Measurements from ENCODE around the gene GRIK2.

DNA sequence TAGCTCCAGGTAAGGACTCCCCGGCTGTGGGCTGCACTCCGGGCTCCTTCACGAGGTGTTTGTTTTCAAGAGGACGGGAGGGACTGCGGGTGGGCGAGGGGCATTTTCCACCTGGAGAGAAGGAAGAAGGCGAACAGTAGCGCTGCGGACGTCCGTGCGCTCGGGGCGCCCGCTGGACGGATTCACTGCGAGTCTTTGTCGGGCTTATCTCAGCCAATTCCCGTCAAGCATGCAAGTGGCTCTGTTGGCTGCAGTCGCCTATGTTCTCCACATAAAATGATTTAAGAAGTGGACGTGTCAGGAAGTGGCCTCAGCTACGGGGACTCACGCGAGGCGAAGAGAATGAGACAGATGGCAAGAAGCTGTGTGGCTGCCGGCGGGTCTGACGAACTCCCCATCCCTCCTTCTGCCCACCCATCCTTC is 332 bp downstream of the GRIK2 start:
- TF ChIP-seq, protein P1, sequence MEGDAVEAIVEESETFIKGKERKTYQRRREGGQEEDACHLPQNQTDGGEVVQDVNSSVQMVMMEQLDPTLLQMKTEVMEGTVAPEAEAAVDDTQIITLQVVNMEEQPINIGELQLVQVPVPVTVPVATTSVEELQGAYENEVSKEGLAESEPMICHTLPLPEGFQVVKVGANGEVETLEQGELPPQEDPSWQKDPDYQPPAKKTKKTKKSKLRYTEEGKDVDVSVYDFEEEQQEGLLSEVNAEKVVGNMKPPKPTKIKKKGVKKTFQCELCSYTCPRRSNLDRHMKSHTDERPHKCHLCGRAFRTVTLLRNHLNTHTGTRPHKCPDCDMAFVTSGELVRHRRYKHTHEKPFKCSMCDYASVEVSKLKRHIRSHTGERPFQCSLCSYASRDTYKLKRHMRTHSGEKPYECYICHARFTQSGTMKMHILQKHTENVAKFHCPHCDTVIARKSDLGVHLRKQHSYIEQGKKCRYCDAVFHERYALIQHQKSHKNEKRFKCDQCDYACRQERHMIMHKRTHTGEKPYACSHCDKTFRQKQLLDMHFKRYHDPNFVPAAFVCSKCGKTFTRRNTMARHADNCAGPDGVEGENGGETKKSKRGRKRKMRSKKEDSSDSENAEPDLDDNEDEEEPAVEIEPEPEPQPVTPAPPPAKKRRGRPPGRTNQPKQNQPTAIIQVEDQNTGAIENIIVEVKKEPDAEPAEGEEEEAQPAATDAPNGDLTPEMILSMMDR (IDR thresholded peaks at IDR 0.05): no peak
- TF ChIP-seq POLR2A (IDR thresholded peaks at IDR 0.05): no peak

All from adrenal gland (tissue), 5 donors.